ENCODE results near the gene RCL1.
"Not testable (repeated sequence)": the region's sequence is repeated elsewhere in the genome, so short reads cannot be mapped to it uniquely, and the experiment has no call there.

The RCL1 gene

GRCh38 chr9:4768681-4769080, 24.1 kb upstream of the RCL1 start:
- H3K9me3 Mint-ChIP-seq, result no peaks in the 10 kb centered on the region

GRCh38 chr9:4769321-4770080, 23.2 kb upstream of the RCL1 start:
- Mint-ChIP-seq H3K27ac (no peak overlapping the region), H3K4me1 (ENCODE audit: low read depth) (peaks cover 9% of the 10 kb centered on the region), H3K9me3 (no peaks in the 10 kb centered on the region), H3K27me3 (ENCODE audit: low read depth) (no peaks in the 10 kb centered on the region), H3K4me3 (no peak overlapping the region), H3K36me3 (ENCODE audit: low read depth) (no peaks in the 10 kb centered on the region)

More at GRCh38 chr9:4768681-4769080, 24.1 kb upstream of the RCL1 start:
- no peaks in the 10 kb centered on the region for H3K36me3 Mint-ChIP-seq (ENCODE audit: low read depth)
- H3K4me3 Mint-ChIP-seq, result no peak overlapping the region
- peaks cover 10% of the 10 kb centered on the region for H3K4me1 Mint-ChIP-seq (ENCODE audit: low read depth)
- no peak overlapping the region for H3K27ac Mint-ChIP-seq
- H3K27me3 Mint-ChIP-seq (ENCODE audit: low read depth), result no peaks in the 10 kb centered on the region

GRCh38 chr9:4771788-4772187, 21.0 kb upstream of the RCL1 start:
- peaks cover 6% of the 10 kb centered on the region for H3K9me3 Mint-ChIP-seq
- H3K4me1 Mint-ChIP-seq (ENCODE audit: low read depth), result peaks cover 9% of the 10 kb centered on the region
- H3K27me3 Mint-ChIP-seq (ENCODE audit: low read depth), result no peaks in the 10 kb centered on the region
- no peaks in the 10 kb centered on the region for H3K36me3 Mint-ChIP-seq (ENCODE audit: low read depth)
- H3K4me3 Mint-ChIP-seq, result no peak overlapping the region
- H3K27ac Mint-ChIP-seq, result no peak overlapping the region

GRCh38 chr9:4774209-4774608, 18.5 kb upstream of the RCL1 start:
- Mint-ChIP-seq H3K27ac (no peak overlapping the region), H3K4me1 (ENCODE audit: low read depth) (peaks cover 3% of the 10 kb centered on the region), H3K4me3 (no peak overlapping the region), H3K9me3 (peaks cover 6% of the 10 kb centered on the region), H3K36me3 (ENCODE audit: low read depth) (no peaks in the 10 kb centered on the region), H3K27me3 (ENCODE audit: low read depth) (no peaks in the 10 kb centered on the region)

GRCh38 chr9:4774958-4775357, 17.8 kb upstream of the RCL1 start:
- not testable (repeated sequence) for H3K36me3 Mint-ChIP-seq (ENCODE audit: low read depth); H3K27me3 Mint-ChIP-seq (ENCODE audit: low read depth); H3K9me3 Mint-ChIP-seq; H3K4me1 Mint-ChIP-seq (ENCODE audit: low read depth); H3K4me3 Mint-ChIP-seq; H3K27ac Mint-ChIP-seq

- no peaks in the 10 kb centered on the region for H3K36me3 Mint-ChIP-seq (ENCODE audit: low read depth)
- H3K27ac Mint-ChIP-seq, result no peak overlapping the region
- H3K9me3 Mint-ChIP-seq, result peaks cover 3% of the 10 kb centered on the region
- no peak overlapping the region for H3K4me3 Mint-ChIP-seq
- H3K27me3 Mint-ChIP-seq (ENCODE audit: low read depth), result peaks cover 21% of the 10 kb centered on the region
- no peaks in the 10 kb centered on the region for H3K4me1 Mint-ChIP-seq (ENCODE audit: low read depth)
Observed at GRCh38 chr9:4780651-4781050, 12.1 kb upstream of the RCL1 start.

- no peaks in the 10 kb centered on the region for H3K4me1 Mint-ChIP-seq (ENCODE audit: low read depth)
- no peak overlapping the region for H3K4me3 Mint-ChIP-seq
- no peak overlapping the region for H3K27ac Mint-ChIP-seq
- H3K9me3 Mint-ChIP-seq, result peaks cover 3% of the 10 kb centered on the region
- no peaks in the 10 kb centered on the region for H3K36me3 Mint-ChIP-seq (ENCODE audit: low read depth)
- peaks cover 21% of the 10 kb centered on the region for H3K27me3 Mint-ChIP-seq (ENCODE audit: low read depth)
Observed at GRCh38 chr9:4781408-4781807, 11.3 kb upstream of the RCL1 start.

GRCh38 chr9:4783191-4783590, 9.6 kb upstream of the RCL1 start:
- peaks cover 27% of the 10 kb centered on the region for H3K27me3 Mint-ChIP-seq (ENCODE audit: low read depth)
- not testable (repeated sequence) for H3K4me3 Mint-ChIP-seq; H3K4me1 Mint-ChIP-seq (ENCODE audit: low read depth); H3K27ac Mint-ChIP-seq; H3K9me3 Mint-ChIP-seq; H3K36me3 Mint-ChIP-seq (ENCODE audit: low read depth)

GRCh38 chr9:4784403-4784802, 8.3 kb upstream of the RCL1 start:
- peaks cover 25% of the 10 kb centered on the region for H3K27me3 Mint-ChIP-seq (ENCODE audit: low read depth)

GRCh38 chr9:4786599-4786998, 6.1 kb upstream of the RCL1 start:
- Mint-ChIP-seq H3K36me3 (ENCODE audit: low read depth) (no peaks in the 10 kb centered on the region), H3K4me1 (ENCODE audit: low read depth) (peaks cover 7% of the 10 kb centered on the region), H3K27me3 (ENCODE audit: low read depth) (peaks cover 20% of the 10 kb centered on the region), H3K9me3 (no peaks in the 10 kb centered on the region), H3K27ac (no peak overlapping the region), H3K4me3 (no peak overlapping the region)

More at GRCh38 chr9:4784403-4784802, 8.3 kb upstream of the RCL1 start:
- Mint-ChIP-seq H3K27ac (no peak overlapping the region), H3K9me3 (peaks cover 3% of the 10 kb centered on the region), H3K4me1 (ENCODE audit: low read depth) (no peaks in the 10 kb centered on the region), H3K36me3 (ENCODE audit: low read depth) (no peaks in the 10 kb centered on the region), H3K4me3 (no peak overlapping the region)

GRCh38 chr9:4787876-4788275, 4.9 kb upstream of the RCL1 start:
- Mint-ChIP-seq H3K27me3 (ENCODE audit: low read depth) (peaks cover 17% of the 10 kb centered on the region), H3K4me3 (no peak overlapping the region), H3K9me3 (no peaks in the 10 kb centered on the region), H3K36me3 (ENCODE audit: low read depth) (no peaks in the 10 kb centered on the region), H3K4me1 (ENCODE audit: low read depth) (peaks cover 12% of the 10 kb centered on the region), H3K27ac (no peak overlapping the region)

GRCh38 chr9:4788703-4789102, 4.0 kb upstream of the RCL1 start:
- no peaks in the 10 kb centered on the region for H3K9me3 Mint-ChIP-seq
- H3K27ac Mint-ChIP-seq, result no peak overlapping the region
- H3K4me3 Mint-ChIP-seq, result no peak overlapping the region
- peaks cover 12% of the 10 kb centered on the region for H3K4me1 Mint-ChIP-seq (ENCODE audit: low read depth)
- H3K27me3 Mint-ChIP-seq (ENCODE audit: low read depth), result peaks cover 17% of the 10 kb centered on the region
- no peaks in the 10 kb centered on the region for H3K36me3 Mint-ChIP-seq (ENCODE audit: low read depth)

- H3K9me3 Mint-ChIP-seq, result no peaks in the 10 kb centered on the region
- peaks cover 25% of the 10 kb centered on the region for H3K4me1 Mint-ChIP-seq (ENCODE audit: low read depth)
- peak overlapping the region; percentile 29 for H3K27ac Mint-ChIP-seq
- H3K4me3 Mint-ChIP-seq, result peak overlapping the region; percentile 71
- peaks cover 5% of the 10 kb centered on the region for H3K36me3 Mint-ChIP-seq (ENCODE audit: low read depth)
- H3K27me3 Mint-ChIP-seq (ENCODE audit: low read depth), result peaks cover 1% of the 10 kb centered on the region
Observed at GRCh38 chr9:4792054-4792571, 631 bp upstream of the RCL1 start.

- H3K36me3 Mint-ChIP-seq (ENCODE audit: low read depth), result peaks cover 5% of the 10 kb centered on the region
- peaks cover 36% of the 10 kb centered on the region for H3K4me1 Mint-ChIP-seq (ENCODE audit: low read depth)
- peak overlapping the region; percentile 85 for H3K4me3 Mint-ChIP-seq
- H3K27ac Mint-ChIP-seq, result peak overlapping the region; percentile 60
- H3K27me3 Mint-ChIP-seq (ENCODE audit: low read depth), result no peaks in the 10 kb centered on the region
- H3K9me3 Mint-ChIP-seq, result no peaks in the 10 kb centered on the region
Observed at GRCh38 chr9:4793459-4794395, 983 bp downstream of the RCL1 start.

GRCh38 chr9:4794691-4795090, 1.9 kb downstream of the RCL1 start:
- Mint-ChIP-seq H3K36me3 (ENCODE audit: low read depth) (peaks cover 5% of the 10 kb centered on the region), H3K4me3 (peak overlapping the region; percentile 85), H3K4me1 (ENCODE audit: low read depth) (peaks cover 42% of the 10 kb centered on the region), H3K27me3 (ENCODE audit: low read depth) (no peaks in the 10 kb centered on the region), H3K27ac (no peak overlapping the region), H3K9me3 (no peaks in the 10 kb centered on the region)

Measured in T-helper 1 cell treated with Interleukin-12 subunit alpha and Interleukin-12 subunit beta and Interleukin-4 antibody, amounts not matched to agents 30 μg/mL and 1 μg/mL, for 36 hours (primary cell).